Parathyroid adenoma (tissue), 2 donors: Measurements from ENCODE around the gene NME9.

Experiments
- H2AFZ ChIP-seq: fragments of 300-600 bp; sonication (generic); one replicate; pipeline ENCODE4 v1.7.0; 2017; ENCODE audit warnings: antibody characterized with exemption, mild to moderate bottlenecking
- H3K27ac ChIP-seq: fragments of 300-600 bp; sonication (generic); one replicate; pipeline ENCODE4 v1.7.0; 2017
- H3K27me3 ChIP-seq: fragments of 300-600 bp; sonication (generic); one replicate; pipeline ENCODE4 v1.7.0; 2017; ENCODE audit warnings: low read length; ENCODE audit not compliant: control insufficient read depth, insufficient read depth
- H3K36me3 ChIP-seq: fragments of 300-600 bp; sonication (generic); one replicate; pipeline ENCODE4 v1.7.0; 2017; ENCODE audit warnings: low read length; ENCODE audit not compliant: control insufficient read depth, insufficient read depth
- H3K4me1 ChIP-seq: fragments of 300-600 bp; sonication (generic); one replicate; pipeline ENCODE4 v1.7.0; 2017; ENCODE audit warnings: control low read depth
- H3K4me2 ChIP-seq: fragments of 300-600 bp; sonication (generic); one replicate; pipeline ENCODE4 v1.7.0; 2017; ENCODE audit warnings: low read length
- H3K4me3 ChIP-seq: fragments of 300-600 bp; sonication (generic); one replicate; pipeline ENCODE4 v1.7.0; 2017; ENCODE audit warnings: low read depth, low read length
- H3K79me2 ChIP-seq: fragments of 300-600 bp; sonication (generic); one replicate; pipeline ENCODE4 v1.7.0; 2017; ENCODE audit warnings: control low read depth
- H3K9ac ChIP-seq: fragments of 300-600 bp; sonication (generic); one replicate; pipeline ENCODE4 v1.7.0; 2017; ENCODE audit warnings: mild to moderate bottlenecking
- H3K9me3 ChIP-seq: fragments of 300-600 bp; sonication (generic); one replicate; pipeline ENCODE4 v1.7.0; 2017; ENCODE audit warnings: low read length; ENCODE audit not compliant: control insufficient read depth
- CTCF ChIP-seq: fragments of 300-600 bp; sonication (generic); IDR thresholded peaks from one replicate; pipeline ENCODE4 v1.7.0; 2017; ENCODE audit warnings: antibody characterized with exemption, mild to moderate bottlenecking
- donor health status: primary hyperparathyroidism.

Gene NME9

GRCh38 chr3:138359919-138360868 is 30.5 kb upstream of the NME9 start:
- Histone ChIP-seq H3K27ac (no peak overlapping the region), H3K4me1 (no peaks in the 10 kb centered on the region), H3K9ac (no peak overlapping the region)

GRCh38 chr3:138359148-138359918 is 29.7 kb upstream of the NME9 start:
- no peak overlapping the region for H3K4me3 ChIP-seq
- H2AFZ ChIP-seq, result no peak overlapping the region
- peaks cover 16% of the 10 kb centered on the region for H3K79me2 ChIP-seq
- H3K4me1 ChIP-seq, result no peaks in the 10 kb centered on the region
- H3K9me3 ChIP-seq, result no peaks in the 10 kb centered on the region
- TF ChIP-seq CTCF, result no peak
- H3K9ac ChIP-seq, result no peak overlapping the region
- H3K36me3 ChIP-seq, result no peaks in the 10 kb centered on the region
- no peak overlapping the region for H3K4me2 ChIP-seq
- H3K27me3 ChIP-seq, result no peaks in the 10 kb centered on the region
- H3K27ac ChIP-seq, result no peak overlapping the region

More at GRCh38 chr3:138359919-138360868, 30.5 kb upstream of the NME9 start:
- Histone ChIP-seq H3K79me2 (peaks cover 22% of the 10 kb centered on the region), H3K9me3 (no peaks in the 10 kb centered on the region), H3K27me3 (no peaks in the 10 kb centered on the region), H2AFZ (no peak overlapping the region), H3K36me3 (no peaks in the 10 kb centered on the region), H3K4me3 (no peak overlapping the region), H3K4me2 (no peak overlapping the region)
- no peak for TF ChIP-seq CTCF

GRCh38 chr3:138356730-138357405 is 27.2 kb upstream of the NME9 start:
- Histone ChIP-seq H3K9me3 (no peaks in the 10 kb centered on the region), H3K27ac (no peak overlapping the region), H3K4me3 (no peak overlapping the region), H3K4me1 (no peaks in the 10 kb centered on the region), H3K27me3 (no peaks in the 10 kb centered on the region), H3K36me3 (no peaks in the 10 kb centered on the region), H3K4me2 (no peak overlapping the region), H3K9ac (no peak overlapping the region), H3K79me2 (peaks cover 5% of the 10 kb centered on the region), H2AFZ (no peak overlapping the region)
- no peak for TF ChIP-seq CTCF

GRCh38 chr3:138355071-138355470 is 25.4 kb upstream of the NME9 start:
- Histone ChIP-seq H3K27ac (no peak overlapping the region), H3K9ac (no peak overlapping the region), H3K36me3 (no peaks in the 10 kb centered on the region), H3K79me2 (no peaks in the 10 kb centered on the region), H3K27me3 (no peaks in the 10 kb centered on the region), H3K4me2 (no peak overlapping the region), H3K9me3 (no peaks in the 10 kb centered on the region), H3K4me3 (no peak overlapping the region), H2AFZ (no peak overlapping the region), H3K4me1 (no peaks in the 10 kb centered on the region)
- TF ChIP-seq CTCF, result no peak
